Activated T-cell treated with anti-CD3 and anti-CD28 coated beads, Interleukin-2, amount 50 U/mL, for 48 hours (primary cell): ENCODE data around the gene UBE2N.
"Not testable (repeated sequence)": the region's sequence is repeated elsewhere in the genome, so short reads cannot be mapped to it uniquely, and the experiment has no call there.

ENCODE experiments used
- DNase-seq, 2 experiments: peaks; one replicate each; pipeline ENCODE4 v3.0.0-alpha.2; 2020

The UBE2N gene

DNA sequence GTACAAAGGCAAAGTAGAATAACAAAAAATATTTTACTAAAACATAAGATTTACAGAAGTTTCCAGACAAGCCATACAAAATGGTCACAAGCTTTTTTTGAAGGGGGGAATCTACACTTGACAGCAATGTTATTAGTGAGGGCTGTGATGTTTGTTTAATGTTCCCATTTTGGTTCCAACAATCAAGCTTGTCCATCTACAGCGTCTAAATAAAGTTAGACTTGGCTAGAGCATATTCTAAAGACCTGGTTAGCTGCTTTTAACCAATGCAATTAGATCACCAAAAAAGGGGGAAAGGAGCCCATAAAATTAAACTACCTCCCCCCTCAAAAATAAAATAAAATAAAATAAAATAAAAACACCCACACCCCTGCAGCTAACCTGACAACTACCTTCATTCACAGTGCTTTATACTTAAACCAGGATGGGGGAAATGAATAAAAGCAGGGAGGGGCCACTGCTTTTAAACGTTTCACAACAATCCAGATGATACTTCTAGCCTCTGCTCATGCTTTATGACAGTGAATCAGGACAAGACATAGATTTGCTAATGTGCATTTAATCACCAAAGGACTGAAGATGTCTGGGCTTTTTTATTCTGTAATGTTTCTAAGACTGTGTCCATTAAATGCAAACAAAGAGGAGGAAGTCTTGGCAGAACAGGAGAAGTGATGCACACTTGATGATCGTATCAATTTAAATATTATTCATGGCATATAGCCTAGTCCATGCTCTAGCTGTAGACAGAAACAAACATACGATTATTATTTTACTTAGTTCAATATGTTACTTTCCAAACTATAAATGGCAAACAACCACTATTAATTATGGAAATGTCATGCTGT is 32.2 kb downstream of the UBE2N start:
- DNase-seq = not testable (repeated sequence)

GRCh38 chr12:93408813-93409212 is 32.9 kb downstream of the UBE2N start:
- no peak for DNase-seq

GRCh38 chr12:93407963-93408283 is 33.8 kb downstream of the UBE2N start:
- no peak for DNase-seq

GRCh38 chr12:93407054-93407962 is 34.4 kb downstream of the UBE2N start:
- no peak for DNase-seq

GRCh38 chr12:93404961-93405849 is 36.5 kb downstream of the UBE2N start:
- no peak for DNase-seq

GRCh38 chr12:93403988-93404803 is 37.6 kb downstream of the UBE2N start:
- DNase-seq = no peak

- DNase-seq = peak; percentile 40 to 41
Measured at GRCh38 chr12:93402333-93403311, 39.1 kb downstream of the UBE2N start.

GRCh38 chr12:93399183-93399863 is 42.4 kb downstream of the UBE2N start:
- not testable (repeated sequence) for DNase-seq

GRCh38 chr12:93397412-93397811 is 44.3 kb downstream of the UBE2N start:
- no peak for DNase-seq

GRCh38 chr12:93393425-93393824 is 48.3 kb downstream of the UBE2N start:
- DNase-seq = no peak

- DNase-seq = no peak
Measured at GRCh38 chr12:93390549-93391297, 51.0 kb downstream of the UBE2N start.

- no peak for DNase-seq
Measured at GRCh38 chr12:93390031-93390430, 51.7 kb downstream of the UBE2N start.

GRCh38 chr12:93387780-93388179 is 54.0 kb downstream of the UBE2N start:
- DNase-seq = peak; percentile 78 to 81

- not testable (repeated sequence) for DNase-seq
Measured at GRCh38 chr12:93381976-93382437, 59.7 kb downstream of the UBE2N start.

GRCh38 chr12:93381161-93381975 is 60.4 kb downstream of the UBE2N start:
- no peak for DNase-seq

GRCh38 chr12:93380480-93381121 is 61.1 kb downstream of the UBE2N start:
- no peak for DNase-seq

DNA sequence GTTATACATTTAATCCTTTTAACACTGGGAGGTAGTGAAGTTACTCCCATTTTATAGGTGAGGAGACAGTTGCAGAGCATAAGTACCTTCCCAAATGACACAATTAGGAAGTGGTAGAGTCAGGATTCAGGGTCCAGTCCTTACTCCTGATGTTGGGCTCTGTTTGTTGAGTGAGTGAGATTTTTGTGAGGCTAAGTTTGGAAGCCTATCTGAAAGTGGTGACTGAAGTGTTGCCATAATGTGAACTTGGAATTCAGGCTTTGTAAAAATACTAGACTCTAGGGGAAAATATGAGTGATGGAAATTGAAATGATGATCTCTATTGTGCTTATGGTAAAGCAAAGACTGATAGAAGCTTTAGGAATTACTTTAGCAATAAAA is 61.8 kb downstream of the UBE2N start:
- no peak for DNase-seq
